HG03565 (cell line): Measurements from ENCODE around the gene TNRC6A.
"Not testable (repeated sequence)": the region's sequence is repeated elsewhere in the genome, so short reads cannot be mapped to it uniquely, and the experiment has no call there.

Experiments used
- ATAC-seq: cut with Tn5 transposase; IDR thresholded peaks from one replicate; pipeline ENCODE4 v1.9.1; 2021; ENCODE audit warnings: mild to moderate bottlenecking, moderate library complexity; ENCODE audit not compliant: unreplicated experiment

The TNRC6A gene

DNA sequence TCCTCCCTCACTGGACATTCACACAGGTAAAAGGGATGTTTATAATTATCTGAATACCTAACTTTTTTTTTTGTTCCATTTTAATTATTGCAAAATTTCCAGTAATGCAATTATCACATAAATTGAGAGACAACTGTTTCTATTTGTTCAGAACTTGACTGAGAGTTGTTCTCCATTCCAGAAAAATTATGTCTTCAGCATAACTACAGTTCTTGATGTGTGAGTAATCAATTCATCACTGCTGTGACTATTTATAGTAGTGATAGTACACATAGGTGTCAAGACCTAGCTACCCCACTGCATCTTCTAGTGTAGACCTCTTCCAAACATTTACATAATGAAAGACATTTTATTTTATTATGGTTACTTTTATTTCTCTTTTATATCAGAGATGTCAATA, 5.8 kb upstream of the TNRC6A start:
- no peak for ATAC-seq

DNA sequence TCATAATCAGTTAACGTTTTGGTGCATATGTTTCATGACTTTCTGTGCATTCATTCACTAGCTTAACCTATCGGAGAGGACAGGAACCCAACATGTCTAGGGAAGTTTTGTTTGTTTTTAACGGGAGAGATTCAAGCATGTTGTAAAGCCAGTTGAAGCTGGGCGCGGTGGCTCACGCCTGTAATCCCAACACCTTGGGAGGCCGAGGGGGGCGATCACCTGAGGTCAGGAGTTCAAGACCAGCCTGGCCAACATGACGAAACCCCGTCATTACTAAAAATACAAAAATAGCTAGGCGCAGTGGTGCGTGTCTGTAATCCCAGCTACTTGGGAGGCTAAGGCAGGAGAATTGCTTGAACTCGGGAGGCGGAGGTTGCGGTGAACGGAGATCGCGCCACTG, 1.4 kb upstream of the TNRC6A start:
- ATAC-seq, result no peak

DNA sequence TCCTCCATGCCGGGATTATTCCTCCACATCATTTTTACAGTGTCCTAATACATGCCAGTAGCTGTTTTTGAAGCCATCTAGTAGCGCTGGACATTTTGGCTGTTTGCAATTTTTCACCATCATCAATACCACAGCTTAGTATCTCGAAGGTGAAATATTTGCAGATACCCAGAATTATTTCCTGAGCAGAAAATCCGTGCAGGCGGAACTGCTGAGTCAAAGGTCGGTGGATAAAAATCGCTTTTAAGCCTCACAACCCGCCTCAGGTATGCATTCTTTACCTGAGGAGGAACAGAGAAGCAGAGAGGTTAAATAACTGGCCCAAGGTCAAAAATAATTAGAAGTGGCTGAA, 584 bp upstream of the TNRC6A start:
- ATAC-seq, result no peak

DNA sequence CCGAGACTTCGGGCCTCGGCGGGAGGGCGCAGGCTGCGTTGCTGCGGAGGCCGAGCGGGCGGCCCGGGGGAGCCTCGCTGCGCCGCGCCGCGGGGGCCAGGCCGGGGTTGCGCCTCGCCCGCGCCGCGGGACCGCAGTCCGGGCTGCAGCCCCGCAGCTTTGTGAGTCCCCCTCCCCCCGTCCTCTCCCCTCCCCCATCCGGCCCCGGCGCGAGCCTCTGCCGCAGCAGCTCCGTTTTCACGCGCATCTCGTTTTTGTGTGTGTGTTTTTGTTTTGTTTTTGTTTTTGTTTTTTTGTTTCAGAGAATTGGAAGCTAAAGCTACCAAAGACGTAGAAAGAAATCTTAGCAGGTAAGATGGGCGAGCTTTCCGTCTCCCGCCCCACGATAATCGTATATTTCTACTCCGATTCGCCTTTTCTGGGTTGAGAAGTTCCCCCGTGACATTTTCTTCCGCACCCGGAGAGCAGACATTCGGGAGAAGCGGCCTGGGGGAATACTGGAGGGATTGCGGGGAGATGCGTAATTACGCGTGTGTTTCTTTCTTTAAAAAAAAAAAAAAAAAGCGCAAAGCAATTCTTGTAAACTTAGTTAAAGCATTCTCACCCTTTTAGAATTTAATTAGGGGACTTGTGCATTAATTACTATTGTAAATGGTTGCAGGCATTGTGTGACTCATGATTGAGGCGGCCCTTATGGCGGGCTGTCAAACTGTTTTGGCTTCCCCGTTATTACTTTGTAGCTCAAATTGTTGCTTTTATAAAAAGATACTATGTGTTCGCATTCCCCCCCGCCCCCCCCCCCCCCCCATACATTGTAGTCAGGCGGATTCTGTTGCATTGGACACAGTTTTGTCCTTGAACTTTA, 732 bp downstream of the TNRC6A start:
- ATAC-seq, result no peak

GRCh38 chr16:24730914-24731313, 1.5 kb downstream of the TNRC6A start:
- ATAC-seq, result no peak

GRCh38 chr16:24731722-24732419, 2.4 kb downstream of the TNRC6A start:
- ATAC-seq, result no peak

DNA sequence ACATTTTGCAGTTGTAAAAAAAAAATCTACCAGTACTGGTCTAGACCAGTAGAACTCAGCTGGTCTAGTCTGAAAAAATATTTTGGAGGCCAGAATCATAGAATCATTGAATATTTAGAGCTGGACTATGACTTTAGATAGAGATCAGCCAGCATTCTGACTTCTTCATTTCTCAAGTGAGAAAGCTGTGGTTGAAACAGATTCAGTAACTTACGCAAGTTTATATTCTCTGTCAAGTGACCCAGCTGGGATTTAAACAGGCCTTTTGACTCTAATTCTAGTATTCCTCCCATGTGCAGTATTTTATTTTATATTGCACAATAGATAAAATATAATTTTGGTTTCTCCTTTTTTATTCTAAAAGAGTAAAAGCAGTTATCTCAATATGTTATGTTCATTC, 4.9 kb downstream of the TNRC6A start:
- no peak for ATAC-seq

- ATAC-seq, result no peak
Observed at GRCh38 chr16:24736758-24737157, 7.3 kb downstream of the TNRC6A start.

GRCh38 chr16:24737391-24737871, 8.0 kb downstream of the TNRC6A start:
- no peak for ATAC-seq

DNA sequence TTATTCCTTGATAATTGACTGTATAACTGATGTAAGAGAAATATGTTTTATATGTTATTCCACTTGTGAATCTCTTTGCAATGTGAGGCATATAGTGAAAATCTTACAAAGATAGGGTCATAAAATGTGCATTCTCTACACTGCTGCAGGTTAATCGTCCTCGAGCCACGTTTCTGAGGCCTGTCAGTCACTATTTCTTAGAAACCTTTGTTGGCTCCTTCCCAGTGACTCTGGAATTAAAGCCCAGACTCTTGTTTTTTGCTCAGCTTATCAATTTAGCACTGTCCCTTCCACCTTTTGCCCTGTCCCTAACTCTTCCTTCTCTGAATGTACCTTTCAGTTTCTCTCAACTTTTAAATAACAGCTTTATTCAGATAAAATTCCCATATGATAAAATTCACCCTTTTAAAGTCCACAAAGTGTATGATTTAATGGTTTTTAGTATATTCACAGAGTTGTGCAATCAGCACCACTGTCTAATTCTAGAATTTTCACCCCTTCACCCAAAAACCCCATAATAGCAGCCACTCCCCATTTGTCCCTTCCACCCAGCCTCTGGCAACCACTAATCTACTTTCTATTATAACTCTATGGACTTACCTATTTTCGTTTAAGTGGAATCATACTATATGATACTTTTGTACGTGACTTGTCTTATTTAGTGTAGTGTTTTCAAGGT, 8.6 kb downstream of the TNRC6A start:
- ATAC-seq, result no peak

DNA sequence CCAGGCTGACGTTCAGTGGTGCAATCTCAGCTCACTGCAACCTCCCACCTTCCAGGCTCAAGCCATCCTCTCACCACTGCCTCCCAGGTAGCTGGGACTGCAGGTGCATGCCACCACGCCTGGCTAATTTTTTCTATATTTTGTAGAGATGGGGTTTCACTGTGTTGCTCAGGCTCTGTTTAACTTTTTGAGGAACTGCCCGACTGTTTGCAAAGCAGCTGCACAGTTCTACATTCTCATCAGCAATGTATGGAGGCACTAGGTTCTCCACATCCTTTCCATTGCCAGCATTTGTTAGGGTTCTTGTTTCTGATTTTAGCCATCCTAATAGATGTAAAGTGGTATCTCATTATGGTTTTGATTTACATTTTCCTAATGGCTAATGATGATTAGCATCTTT, 9.4 kb downstream of the TNRC6A start:
- ATAC-seq, result no peak

DNA sequence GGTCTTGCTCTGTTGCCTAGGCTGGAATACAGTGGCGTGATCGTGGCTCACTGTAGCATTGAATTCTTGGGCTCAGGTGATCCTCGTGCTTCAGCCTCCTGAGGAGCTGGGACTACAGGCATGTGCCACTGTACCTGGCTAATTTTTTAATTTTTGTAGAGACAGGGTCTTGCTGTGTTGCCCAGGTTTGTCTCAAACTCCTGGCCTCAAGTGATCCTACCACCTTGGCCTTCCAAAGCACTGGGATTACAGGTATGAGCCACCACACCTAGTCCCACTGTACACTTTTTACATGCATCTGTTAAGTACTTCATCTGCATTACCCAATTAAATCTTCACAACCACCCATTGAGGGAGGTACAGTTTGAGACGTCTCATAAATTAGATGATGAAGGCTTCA, 12.4 kb downstream of the TNRC6A start:
- ATAC-seq, result no peak

- ATAC-seq, result not testable (repeated sequence)
Observed at GRCh38 chr16:24742610-24743009, 13.2 kb downstream of the TNRC6A start.

DNA sequence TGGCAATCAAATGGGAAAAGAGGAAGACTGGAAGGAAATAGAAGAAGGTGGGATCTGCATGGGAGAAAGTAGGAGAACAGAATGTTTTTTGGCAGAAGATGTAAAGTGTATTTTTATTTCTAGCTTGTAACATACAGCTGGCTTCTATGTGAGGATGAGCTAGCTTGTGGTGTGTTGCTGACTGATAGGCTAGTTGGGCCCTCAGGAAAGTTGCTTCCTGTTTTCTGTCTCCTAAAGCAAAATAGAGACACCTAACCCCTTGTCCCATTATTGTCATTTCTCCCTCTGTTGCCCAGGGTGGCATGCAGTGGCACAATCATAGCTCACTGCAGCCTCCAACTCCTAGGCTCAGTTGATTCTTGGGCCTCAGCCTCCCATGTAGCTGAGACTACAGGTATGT, 15.9 kb downstream of the TNRC6A start:
- ATAC-seq, result no peak

DNA sequence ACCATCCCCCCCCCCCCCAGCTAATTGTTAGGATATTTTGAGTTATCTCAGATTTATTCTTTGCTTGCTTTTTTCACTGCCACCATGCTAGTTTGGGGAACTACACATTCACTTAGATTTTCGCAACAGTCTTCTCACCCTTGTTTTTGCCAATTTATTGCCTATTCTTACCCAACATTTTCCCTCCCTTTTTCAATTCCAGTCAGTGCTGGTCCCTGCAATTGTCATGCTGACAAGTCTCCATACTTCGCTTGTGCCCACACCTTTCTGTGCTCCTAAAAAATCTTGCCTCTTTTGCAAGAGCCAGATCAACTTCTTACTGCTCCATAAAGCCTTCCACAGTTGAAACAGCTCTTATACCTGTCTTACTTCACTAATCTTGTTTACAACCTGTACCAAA, 16.3 kb downstream of the TNRC6A start:
- ATAC-seq, result no peak

GRCh38 chr16:24747441-24747840, 18.0 kb downstream of the TNRC6A start:
- no peak for ATAC-seq

GRCh38 chr16:24748242-24748641, 18.8 kb downstream of the TNRC6A start:
- ATAC-seq, result no peak

- no peak for ATAC-seq
Observed at GRCh38 chr16:24749310-24749709, 19.9 kb downstream of the TNRC6A start.

GRCh38 chr16:24749872-24750271, 20.4 kb downstream of the TNRC6A start:
- ATAC-seq, result not testable (repeated sequence)

- no peak for ATAC-seq
Observed at GRCh38 chr16:24753000-24753399, 23.5 kb downstream of the TNRC6A start.

DNA sequence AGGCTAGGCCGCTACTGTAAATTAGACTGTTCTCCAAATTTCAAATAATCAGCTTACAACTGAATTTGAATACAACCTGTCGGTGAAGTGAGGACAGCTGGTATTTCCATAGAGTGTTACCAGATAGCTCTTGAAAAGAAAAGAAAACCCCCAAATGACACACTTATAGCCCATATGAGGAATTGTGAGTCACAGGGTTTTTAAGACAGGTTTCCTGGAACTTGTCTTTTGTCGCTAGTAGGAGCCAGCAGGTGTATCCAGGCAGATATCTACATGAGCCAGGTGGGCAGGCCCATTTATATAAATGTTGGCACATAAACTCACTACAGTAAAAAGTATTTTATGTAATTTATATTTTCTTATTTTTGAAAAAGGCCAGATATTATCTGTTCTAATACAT, 24.0 kb downstream of the TNRC6A start:
- ATAC-seq, result no peak

- ATAC-seq, result no peak
Observed at GRCh38 chr16:24754543-24754942, 25.1 kb downstream of the TNRC6A start.
